A549 treated with CORT108297 at 1 μM for 4 hours (cell line): ENCODE data around the gene SOD1. TPM values are rescaled to one million over a fixed set of nuclear protein-coding genes. Genes with fewer than 3 reads are reported as not detected.

ENCODE experiments used
- total RNA-seq: library from RNA; stranded (reverse); fragments of 200-300 nt; extraction: Qiagen RNA extraction; gene quantifications from 5 replicates; pipeline ENCODE4 v1.2.3, GENCODE V29; 2022

SOD1 gene
- 370 to 441 TPM (median 392 TPM) in 5 replicates for total RNA-seq

GRCh38 chr21:31659536-31660258 lies at the start of gene SOD1:
Gene SOD1 (plus strand): TSS chr21:31659693. CDS start chr21:31659770, 77 bp downstream.

Other genes starting within 250 kb of the SOD1 start
- gene SCAF4, start 72.4 kb downstream of the SOD1 start, total RNA-seq, result 17.2 to 20.2 TPM (median 18.2 TPM) in 5 replicates
- 1.2 to 1.8 TPM (median 1.4 TPM) in 5 replicates for gene HUNK, start 213.3 kb downstream of the SOD1 start, total RNA-seq